ENCODE measurements around the gene SCARB1.

DNA sequence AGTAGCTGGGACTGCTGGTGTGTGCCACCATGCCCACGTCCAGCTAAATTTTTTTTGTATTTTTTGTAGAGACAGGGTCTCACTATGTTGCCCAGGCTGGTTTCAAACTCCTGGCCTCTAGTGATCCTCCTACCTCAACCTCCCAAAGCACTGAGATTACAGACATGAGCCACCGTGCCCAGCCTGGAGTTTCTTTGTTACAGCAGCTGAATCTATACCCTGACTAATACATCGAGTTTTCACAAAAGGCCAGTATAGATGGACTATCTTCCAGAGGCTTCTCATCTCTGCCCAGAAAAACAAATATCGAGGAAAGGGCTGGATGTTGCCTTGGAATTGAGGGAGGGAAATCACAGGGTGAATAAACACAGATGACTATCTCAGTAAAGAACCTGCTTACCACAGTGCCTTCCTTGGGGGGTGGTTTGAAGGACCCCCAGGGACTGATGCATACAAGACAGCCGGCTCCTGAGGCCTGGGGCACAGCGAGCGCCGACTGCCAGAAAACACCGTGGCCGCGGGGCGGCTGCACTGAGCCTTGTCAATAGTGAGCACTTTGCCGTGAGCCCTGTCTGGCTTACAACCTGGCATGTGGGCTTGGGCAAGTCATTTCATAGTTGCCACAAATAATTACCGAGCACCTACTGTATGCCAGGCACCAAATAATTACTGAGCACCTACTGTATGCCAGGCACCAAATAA lies 111.9 kb downstream of the SCARB1 start:
- TF ChIP-seq EZH2 (IDR thresholded peaks at IDR 0.05; ENCODE audit: insufficient read depth, low read length) = no peak
- TF ChIP-seq, protein P1, sequence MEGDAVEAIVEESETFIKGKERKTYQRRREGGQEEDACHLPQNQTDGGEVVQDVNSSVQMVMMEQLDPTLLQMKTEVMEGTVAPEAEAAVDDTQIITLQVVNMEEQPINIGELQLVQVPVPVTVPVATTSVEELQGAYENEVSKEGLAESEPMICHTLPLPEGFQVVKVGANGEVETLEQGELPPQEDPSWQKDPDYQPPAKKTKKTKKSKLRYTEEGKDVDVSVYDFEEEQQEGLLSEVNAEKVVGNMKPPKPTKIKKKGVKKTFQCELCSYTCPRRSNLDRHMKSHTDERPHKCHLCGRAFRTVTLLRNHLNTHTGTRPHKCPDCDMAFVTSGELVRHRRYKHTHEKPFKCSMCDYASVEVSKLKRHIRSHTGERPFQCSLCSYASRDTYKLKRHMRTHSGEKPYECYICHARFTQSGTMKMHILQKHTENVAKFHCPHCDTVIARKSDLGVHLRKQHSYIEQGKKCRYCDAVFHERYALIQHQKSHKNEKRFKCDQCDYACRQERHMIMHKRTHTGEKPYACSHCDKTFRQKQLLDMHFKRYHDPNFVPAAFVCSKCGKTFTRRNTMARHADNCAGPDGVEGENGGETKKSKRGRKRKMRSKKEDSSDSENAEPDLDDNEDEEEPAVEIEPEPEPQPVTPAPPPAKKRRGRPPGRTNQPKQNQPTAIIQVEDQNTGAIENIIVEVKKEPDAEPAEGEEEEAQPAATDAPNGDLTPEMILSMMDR (IDR thresholded peaks at IDR 0.05; ENCODE audit: insufficient read depth, low read depth, low read length) = no peak

All from astrocyte (in vitro differentiated cells and primary cell).